Panc1 (cell line): Measurements from ENCODE around the gene TTC9B. TPM values are rescaled to one million over a fixed set of nuclear protein-coding genes. Genes with fewer than 3 reads are reported as not detected.

Experiments
- ATAC-seq: fragments of 200-7000 bp; cut with Tn5 transposase; 2 replicates; pipeline ENCODE4 v1.9.1; 2020; ENCODE audit warnings: mild to moderate bottlenecking, moderate library complexity
- BruUV-seq: library from RNA; stranded (reverse); fragments of 400-500 nt; replicated peaks from 2 replicates; lab custom pipeline; 2021; lab: Mats Ljungman, UMichigan
- CTCF ChIA-PET: fragments of 300-600 bp; sonication (Branson Sonifier 250); formaldehyde crosslinking; loops from one replicate; lab custom pipeline; 2022; ENCODE audit warnings: antibody characterized with exemption; lab: Charles Lee
- POLR2A ChIA-PET: fragments of 300-600 bp; sonication (Branson Sonifier 250); formaldehyde crosslinking; loops from one replicate; lab custom pipeline; 2022; ENCODE audit warnings: antibody characterized with exemption; lab: Charles Lee
- DNase-seq: peaks from one replicate; pipeline ENCODE4 v3.0.0-alpha.2; 2010; ENCODE audit warnings: low read depth, low spot score
- H3K27ac ChIP-seq: 2 replicates; pipeline ENCODE4 v1.5.1; 2011; ENCODE audit warnings: mild to moderate bottlenecking, low read length, inconsistent platforms
- H3K27me3 ChIP-seq: fragments of 200-500 bp; sonication (Bioruptor generic); 2 replicates; pipeline ENCODE4 v1.6.0; 2014; ENCODE audit warnings: low read length, inconsistent platforms; ENCODE audit not compliant: control insufficient read depth, insufficient read depth
- H3K36me3 ChIP-seq: fragments of 200-500 bp; sonication (Bioruptor generic); 2 replicates; pipeline ENCODE4 v1.5.1; 2014; ENCODE audit warnings: inconsistent platforms, mild to moderate bottlenecking, low read length, moderate library complexity; ENCODE audit not compliant: control insufficient read depth, insufficient read depth
- H3K4me1 ChIP-seq: 2 replicates; pipeline ENCODE4 v1.5.1; 2011; ENCODE audit warnings: inconsistent platforms, mild to moderate bottlenecking, low read length, moderate library complexity; ENCODE audit not compliant: control insufficient read depth, insufficient read depth
- H3K4me3 ChIP-seq, 2 experiments: 2 replicates each; pipeline ENCODE4 v1.5.1; 2011 to 2012; ENCODE audit warnings: low read depth in 2 of 2, low read length in 2 of 2, mild to moderate bottlenecking in 2 of 2, inconsistent platforms in 1 of 2, moderate library complexity in 1 of 2
- H3K9me3 ChIP-seq: fragments of 200-500 bp; sonication (Bioruptor generic); 2 replicates; pipeline ENCODE4 v1.5.1; 2014; ENCODE audit warnings: low read depth, mild to moderate bottlenecking, inconsistent platforms, low read length, moderate library complexity; ENCODE audit not compliant: control insufficient read depth, insufficient read depth
- CTCF ChIP-seq: fragments of 450-650 bp; IDR thresholded peaks from 2 replicates; pipeline ENCODE4 v1.5.1; 2017; ENCODE audit warnings: mild to moderate bottlenecking
- POLR2AphosphoS5 ChIP-seq: IDR thresholded peaks from 2 replicates; pipeline ENCODE4 v1.6.1; 2012; ENCODE audit warnings: mild to moderate bottlenecking, low read depth, low read length, moderate library complexity
- SIN3A ChIP-seq: IDR thresholded peaks from 2 replicates; pipeline ENCODE4 v1.6.1; 2012; ENCODE audit warnings: low read depth, mild to moderate bottlenecking, low read length, moderate library complexity, borderline replicate concordance; ENCODE audit not compliant: insufficient read depth
- TCF7L2 ChIP-seq: IDR thresholded peaks from 2 replicates; pipeline ENCODE4 v1.6.1; 2011; ENCODE audit warnings: mild to moderate bottlenecking, low read depth, low read length, inconsistent platforms
- in situ Hi-C: cut with HindIII; loops from 2 replicates; pipeline ENCODE4 v1.10.0; 2016; ENCODE audit warnings: low sequenced_read_pairs, low pct_unique_long_range_greater_than_20kb
- intact Hi-C: fragments of 100-400 bp; cut with micrococcal nuclease; formaldehyde crosslinking; loops from one replicate; pipeline ENCODE4 v1.10.0; 2022; ENCODE audit not compliant: unreplicated experiment
- total RNA-seq: library from RNA; stranded (reverse); gene quantifications from one replicate; pipeline ENCODE4 v1.2.1, GENCODE V29; 2021; ENCODE audit not compliant: unreplicated experiment
- TF ChIP-seq, protein P1 (sequence below), 2 experiments: IDR thresholded peaks; 2 replicates each; pipeline ENCODE4 v1.6.1; 2011 to 2012; ENCODE audit warnings: low read depth in 2 of 2, control low read depth in 1 of 2, low read length in 1 of 2, mild to moderate bottlenecking in 1 of 2, moderate library complexity in 1 of 2; ENCODE audit not compliant: insufficient read depth in 1 of 2

The TTC9B gene
- total RNA-seq, 1 experiment from 2014 or later: 2.3 TPM

DNA sequence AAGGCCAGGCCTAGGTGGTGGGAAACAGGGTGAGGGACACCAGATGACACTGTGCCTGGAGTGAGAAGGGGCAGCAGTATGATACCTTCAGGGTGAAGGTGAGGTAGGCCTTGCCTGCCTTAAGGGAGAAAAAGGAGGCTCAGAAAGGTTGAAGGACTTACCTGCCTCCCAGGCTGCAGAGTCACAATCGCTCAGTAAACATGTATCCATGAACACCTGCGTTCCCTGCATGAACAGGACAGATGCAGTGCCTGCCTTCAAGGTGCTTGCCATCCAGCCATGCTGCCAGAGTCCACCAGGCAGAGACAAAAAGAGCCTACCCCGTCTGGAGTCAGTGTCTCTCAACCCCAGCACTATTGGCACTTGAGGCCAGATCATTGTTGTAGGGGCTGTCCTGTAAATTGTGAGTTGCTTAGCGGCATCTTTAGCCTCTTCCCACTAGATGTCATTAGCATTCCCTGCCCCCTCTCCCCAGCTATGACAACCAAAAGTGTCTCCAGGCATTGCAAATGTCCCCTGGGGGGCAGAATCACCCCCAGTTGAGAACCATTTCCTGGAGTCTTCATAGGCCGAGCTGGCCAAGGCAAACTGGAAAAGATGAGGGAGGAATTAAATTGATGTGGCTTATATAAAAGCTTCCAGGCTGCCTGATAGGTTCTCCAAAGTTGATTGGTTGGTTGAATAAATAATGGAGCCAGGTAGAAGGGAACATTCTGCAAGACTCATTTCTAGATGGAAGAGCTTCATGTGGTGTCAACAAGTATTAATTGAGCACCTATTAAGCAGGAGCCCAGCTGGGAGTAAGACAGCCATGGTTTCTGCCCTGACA lies 25.2 kb downstream of the TTC9B start:
- H3K9me3 ChIP-seq: no peaks in the 10 kb centered on the region
- H3K27me3 ChIP-seq: peaks cover 6% of the 10 kb centered on the region; the same call in 1 of the 2 replicates
- no TSS peak for BruUV-seq
- H3K36me3 ChIP-seq: no peaks in the 10 kb centered on the region
- ATAC-seq (no peak), DNase-seq (no peak)
- in situ Hi-C loops (loop anchor here (5.0 kb wide), 4 partner anchors 34 to 411 kb away; partner anchors contain the start of genes CCNP and ZNF780A), intact Hi-C loops (no loop called here)
- ChIA-PET CTCF (interaction anchor here (0.5 to 1.7 kb wide), 10 partner anchors 7 to 1551 kb away, joined by 3 to 7 read pairs (median 4); partner anchors contain the start of gene TTC9B), POLR2A (interaction anchor here (0.6 to 1.1 kb wide), 8 partner anchors 9 to 757 kb away, joined by 3 to 6 read pairs (median 4); partner anchors contain the start of genes DYRK1B and RPS16)
- no peak overlapping the region; the same call in 1 of the 2 replicates for H3K27ac ChIP-seq
- H3K4me3 ChIP-seq: peak overlapping the region in 1 of 2 experiments; percentile 57; a peak in 2 of 4 replicates
- peaks cover 23% of the 10 kb centered on the region for H3K4me1 ChIP-seq
- TF ChIP-seq, protein P1, sequence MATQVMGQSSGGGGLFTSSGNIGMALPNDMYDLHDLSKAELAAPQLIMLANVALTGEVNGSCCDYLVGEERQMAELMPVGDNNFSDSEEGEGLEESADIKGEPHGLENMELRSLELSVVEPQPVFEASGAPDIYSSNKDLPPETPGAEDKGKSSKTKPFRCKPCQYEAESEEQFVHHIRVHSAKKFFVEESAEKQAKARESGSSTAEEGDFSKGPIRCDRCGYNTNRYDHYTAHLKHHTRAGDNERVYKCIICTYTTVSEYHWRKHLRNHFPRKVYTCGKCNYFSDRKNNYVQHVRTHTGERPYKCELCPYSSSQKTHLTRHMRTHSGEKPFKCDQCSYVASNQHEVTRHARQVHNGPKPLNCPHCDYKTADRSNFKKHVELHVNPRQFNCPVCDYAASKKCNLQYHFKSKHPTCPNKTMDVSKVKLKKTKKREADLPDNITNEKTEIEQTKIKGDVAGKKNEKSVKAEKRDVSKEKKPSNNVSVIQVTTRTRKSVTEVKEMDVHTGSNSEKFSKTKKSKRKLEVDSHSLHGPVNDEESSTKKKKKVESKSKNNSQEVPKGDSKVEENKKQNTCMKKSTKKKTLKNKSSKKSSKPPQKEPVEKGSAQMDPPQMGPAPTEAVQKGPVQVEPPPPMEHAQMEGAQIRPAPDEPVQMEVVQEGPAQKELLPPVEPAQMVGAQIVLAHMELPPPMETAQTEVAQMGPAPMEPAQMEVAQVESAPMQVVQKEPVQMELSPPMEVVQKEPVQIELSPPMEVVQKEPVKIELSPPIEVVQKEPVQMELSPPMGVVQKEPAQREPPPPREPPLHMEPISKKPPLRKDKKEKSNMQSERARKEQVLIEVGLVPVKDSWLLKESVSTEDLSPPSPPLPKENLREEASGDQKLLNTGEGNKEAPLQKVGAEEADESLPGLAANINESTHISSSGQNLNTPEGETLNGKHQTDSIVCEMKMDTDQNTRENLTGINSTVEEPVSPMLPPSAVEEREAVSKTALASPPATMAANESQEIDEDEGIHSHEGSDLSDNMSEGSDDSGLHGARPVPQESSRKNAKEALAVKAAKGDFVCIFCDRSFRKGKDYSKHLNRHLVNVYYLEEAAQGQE (IDR thresholded peaks at IDR 0.05; ENCODE audit: insufficient read depth in 1 of 2, low read depth in 2 of 2, low read length in 1 of 2): no peak
- TF ChIP-seq SIN3A (no peak), TCF7L2 (no peak), CTCF (no peak), POLR2AphosphoS5 (no peak)

DNA sequence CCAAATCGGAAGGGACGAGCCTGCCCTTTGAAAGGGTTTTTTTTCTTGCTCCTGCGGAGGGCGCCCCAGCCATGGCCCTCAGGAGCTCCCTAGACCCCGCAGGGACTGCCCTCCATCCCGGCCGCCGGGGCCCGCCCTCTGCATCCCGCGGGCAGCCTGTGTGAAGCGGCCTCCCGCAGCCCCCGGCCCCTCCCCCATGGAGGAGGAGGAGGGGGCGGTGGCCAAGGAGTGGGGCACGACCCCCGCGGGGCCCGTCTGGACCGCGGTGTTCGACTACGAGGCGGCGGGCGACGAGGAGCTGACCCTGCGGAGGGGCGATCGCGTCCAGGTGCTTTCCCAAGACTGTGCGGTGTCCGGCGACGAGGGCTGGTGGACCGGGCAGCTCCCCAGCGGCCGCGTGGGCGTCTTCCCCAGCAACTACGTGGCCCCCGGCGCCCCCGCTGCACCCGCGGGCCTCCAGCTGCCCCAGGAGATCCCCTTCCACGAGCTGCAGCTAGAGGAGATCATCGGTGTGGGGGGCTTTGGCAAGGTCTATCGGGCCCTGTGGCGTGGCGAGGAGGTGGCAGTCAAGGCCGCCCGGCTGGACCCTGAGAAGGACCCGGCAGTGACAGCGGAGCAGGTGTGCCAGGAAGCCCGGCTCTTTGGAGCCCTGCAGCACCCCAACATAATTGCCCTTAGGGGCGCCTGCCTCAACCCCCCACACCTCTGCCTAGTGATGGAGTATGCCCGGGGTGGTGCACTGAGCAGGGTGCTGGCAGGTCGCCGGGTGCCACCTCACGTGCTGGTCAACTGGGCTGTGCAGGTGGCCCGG lies 26.1 kb downstream of the TTC9B start:
- in situ Hi-C loops: loop anchor here (5.0 kb wide), 4 partner anchors 35 to 410 kb away; partner anchors contain the start of genes CCNP and ZNF780A
- POLR2A ChIA-PET: interaction anchor here (0.6 to 3.5 kb wide), 8 partner anchors 9 to 416 kb away, joined by 3 to 41 read pairs (median 6); no protein-coding TSS in a partner anchor

More for the DNA sequence above, 26.1 kb downstream of the TTC9B start:
- Histone ChIP-seq H3K27me3 (peaks cover 9% of the 10 kb centered on the region), H3K36me3 (no peaks in the 10 kb centered on the region), H3K4me1 (peaks cover 23% of the 10 kb centered on the region), H3K9me3 (no peaks in the 10 kb centered on the region), H3K4me3 (peak overlapping the region; percentile 36 to 57), H3K27ac (peak overlapping the region; percentile 2; the same call in 1 of the 2 replicates)
- ATAC-seq (peak; percentile 52), DNase-seq (no peak)
- intact Hi-C loops: loop anchor here (2.0 kb wide), 1 partner anchor 27 kb away; no protein-coding TSS in a partner anchor
- TF ChIP-seq CTCF: no peak
- TF ChIP-seq, protein P1 (IDR thresholded peaks at IDR 0.05; ENCODE audit: insufficient read depth in 1 of 2, low read depth in 2 of 2, low read length in 1 of 2): no peak
- BruUV-seq: no TSS peak
- CTCF ChIA-PET: interaction anchor here (0.5 to 3.2 kb wide), 21 partner anchors 8 to 557 kb away, joined by 3 to 43 read pairs (median 6); partner anchors contain the start of gene TTC9B
